ENCODE data around the gene RNF113B.

Gene RNF113B

DNA sequence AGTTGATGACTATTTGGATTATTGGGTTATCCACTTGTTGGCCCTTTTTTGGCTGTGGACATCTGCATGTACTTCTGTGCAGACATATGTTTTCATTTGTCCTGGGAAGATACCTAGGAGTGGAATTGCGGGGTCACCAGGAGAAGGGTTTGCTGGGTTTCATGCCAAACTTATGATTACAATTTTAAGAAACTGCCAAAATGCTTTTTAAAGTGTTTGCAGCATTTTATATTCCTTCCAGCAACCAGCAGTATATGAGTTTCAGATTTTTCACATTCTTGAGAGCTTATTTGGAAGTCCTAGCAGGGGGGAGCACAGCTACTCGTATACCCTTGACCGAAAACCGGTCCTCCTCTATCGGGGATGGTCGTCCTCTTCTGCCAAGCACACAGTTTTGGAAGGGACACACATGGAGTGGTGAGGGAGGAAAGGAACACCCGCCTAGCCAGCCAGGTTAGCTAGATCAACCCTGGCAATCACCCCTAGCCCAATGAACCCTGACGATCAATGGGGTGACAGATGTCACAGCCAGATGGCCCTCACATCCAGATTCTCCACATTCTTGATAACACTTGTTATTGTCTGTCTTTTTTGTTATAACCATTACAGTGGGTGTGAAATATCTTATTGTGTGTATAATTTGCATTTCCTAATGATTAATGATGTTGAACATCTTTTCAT lies 26.7 kb upstream of the RNF113B start:
- DNase-seq, result no peak

GRCh38 chr13:98201984-98202383 lies 24.9 kb upstream of the RNF113B start:
- no peak for DNase-seq

- DNase-seq, result no peak
Observed at GRCh38 chr13:98201189-98201588, 24.1 kb upstream of the RNF113B start.

DNA sequence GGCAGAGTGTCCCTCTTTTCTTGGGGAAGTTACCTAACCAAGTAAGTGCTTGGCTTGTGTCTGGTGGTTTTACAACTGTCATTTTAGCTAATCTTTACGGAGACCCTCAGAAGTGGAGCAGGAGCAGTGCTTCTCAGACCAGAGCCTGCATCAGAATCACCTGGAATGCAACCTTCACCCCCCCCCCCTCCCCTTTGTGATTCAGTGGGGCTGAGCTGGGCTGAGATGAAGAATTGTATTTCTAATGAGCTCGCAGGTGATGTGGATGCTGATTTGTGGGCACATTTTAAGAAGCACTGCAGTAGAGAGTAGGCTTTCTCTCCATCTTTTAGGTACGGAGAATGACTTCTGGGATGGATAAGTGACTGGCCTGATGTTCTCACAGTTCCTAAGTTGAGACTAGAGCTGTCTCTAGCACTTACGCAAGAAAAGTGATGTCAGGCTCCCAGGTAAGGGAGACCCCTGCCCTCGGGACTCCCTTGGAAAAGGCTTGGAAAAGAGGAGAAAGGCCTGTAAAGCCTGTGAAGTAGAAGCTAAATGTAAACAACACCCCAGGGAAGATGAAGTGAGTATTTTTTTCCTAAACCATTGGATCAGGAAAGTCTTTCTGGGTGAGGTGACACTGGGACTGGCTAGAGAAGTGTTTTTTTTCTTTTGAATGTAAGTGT lies 23.3 kb upstream of the RNF113B start:
- DNase-seq, result no peak

- DNase-seq, result no peak
Observed at GRCh38 chr13:98199480-98199879, 22.4 kb upstream of the RNF113B start.

- no peak for DNase-seq
Observed at GRCh38 chr13:98198683-98199082, 21.6 kb upstream of the RNF113B start.

DNA sequence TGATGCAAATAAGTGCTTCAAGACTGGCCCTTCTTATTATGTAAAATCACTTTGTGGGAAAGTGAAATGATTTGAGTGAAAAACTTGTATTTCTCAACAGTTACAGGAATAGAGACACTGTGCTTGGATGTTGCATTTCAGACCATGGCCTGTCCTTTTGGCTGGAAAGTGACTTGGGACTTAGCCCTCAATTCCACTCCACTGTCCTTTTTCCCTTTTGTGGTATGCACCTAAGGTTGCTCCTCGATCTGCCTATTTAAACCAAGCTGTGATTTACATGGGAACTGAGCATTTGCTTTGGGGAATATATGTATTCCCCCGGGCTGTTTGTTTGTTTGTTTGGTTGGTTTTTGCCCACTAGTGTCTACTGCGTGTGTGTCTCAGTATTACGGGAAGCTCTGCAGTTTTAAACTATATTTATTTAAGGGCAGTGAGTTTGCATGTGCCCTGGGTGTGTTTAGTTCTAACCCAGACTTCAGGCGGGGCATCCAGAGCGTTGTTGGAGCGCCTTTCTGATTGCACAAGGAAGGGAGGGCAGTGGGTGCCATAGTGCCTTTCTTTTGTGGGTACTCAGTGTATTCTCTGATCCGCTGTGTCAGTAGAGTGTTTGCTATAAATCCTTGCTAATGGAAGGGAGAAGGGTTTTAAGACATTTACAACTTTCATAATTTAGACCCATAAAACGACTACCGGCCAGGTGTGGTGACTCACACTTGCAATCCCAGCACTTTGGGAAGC lies 18.2 kb upstream of the RNF113B start:
- DNase-seq, result no peak

GRCh38 chr13:98192008-98192407 lies 14.9 kb upstream of the RNF113B start:
- DNase-seq, result no peak

DNA sequence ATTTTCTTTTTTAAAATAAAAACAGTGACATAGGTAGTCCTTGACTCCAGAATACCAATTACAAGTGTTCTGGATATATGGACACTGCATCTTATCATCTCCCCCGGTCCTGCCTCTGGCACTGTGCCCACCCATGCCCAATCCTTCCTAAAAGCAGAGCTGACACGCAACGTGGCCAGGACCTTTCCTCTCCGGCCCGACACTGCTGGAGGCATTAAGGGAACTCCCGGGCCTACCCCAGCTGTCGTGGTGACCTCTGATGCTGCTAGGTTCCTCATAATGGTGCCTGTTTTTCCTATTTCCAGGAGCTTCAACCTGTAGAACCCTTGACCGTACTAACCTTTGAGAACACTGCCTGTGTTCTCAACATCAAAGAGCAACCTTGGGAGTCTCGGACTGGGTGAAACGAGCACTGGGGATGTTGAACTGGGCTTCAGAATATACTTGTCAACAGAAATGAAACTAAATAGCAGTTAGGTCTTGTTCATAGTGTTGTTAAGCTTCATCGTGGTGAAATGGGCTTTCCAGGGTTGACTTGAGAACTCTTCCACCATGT lies 13.9 kb upstream of the RNF113B start:
- DNase-seq, result no peak

DNA sequence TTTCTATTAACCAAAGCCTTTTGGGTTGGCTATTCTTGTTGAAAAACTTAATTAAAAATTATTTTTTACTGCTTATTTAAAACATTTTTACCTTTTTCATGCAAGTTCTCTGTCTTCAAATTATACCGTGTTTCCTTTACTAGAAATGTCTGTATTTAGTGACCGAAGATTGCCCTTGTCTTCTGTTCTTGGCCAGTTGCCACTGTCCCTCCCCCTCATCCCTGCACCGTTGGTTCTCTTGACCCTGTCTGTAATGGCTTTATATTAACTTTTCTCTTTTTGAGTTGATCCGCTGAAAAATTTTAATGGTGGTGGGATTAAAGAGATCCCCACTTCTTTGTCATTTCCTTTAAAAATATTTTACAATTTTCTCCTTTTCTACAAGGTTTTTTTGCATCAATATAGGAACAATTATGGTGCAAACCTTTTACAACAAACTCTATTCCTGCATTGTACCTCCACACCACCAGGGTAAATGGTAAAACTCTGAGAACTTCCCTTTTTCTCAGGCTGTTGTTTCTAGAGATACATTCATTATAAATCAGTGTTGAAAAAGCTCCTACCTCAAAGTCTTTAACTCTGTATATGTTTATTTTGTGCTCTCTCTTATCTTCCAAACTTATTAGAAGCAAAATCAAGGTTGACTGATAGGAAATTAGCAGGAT lies 12.9 kb upstream of the RNF113B start:
- DNase-seq, result no peak

GRCh38 chr13:98188544-98189166 lies 11.6 kb upstream of the RNF113B start:
- DNase-seq, result no peak

DNA sequence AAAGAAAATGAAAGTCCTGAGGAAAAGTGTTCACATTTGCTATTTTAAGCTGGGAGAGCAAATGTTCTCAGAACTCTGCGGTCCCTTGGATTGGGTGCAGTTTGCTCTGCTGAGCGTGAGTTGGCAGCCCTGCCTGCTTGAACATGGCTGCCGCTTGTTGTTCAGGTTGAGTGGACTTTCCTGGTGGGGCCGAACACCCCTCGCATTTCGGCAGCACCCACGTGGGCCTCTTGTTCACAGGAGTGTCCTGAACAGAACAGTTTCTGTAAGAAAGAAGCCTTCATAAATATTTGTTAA lies 10.8 kb upstream of the RNF113B start:
- no peak for DNase-seq

GRCh38 chr13:98187155-98187964 lies 10.3 kb upstream of the RNF113B start:
- DNase-seq, result no peak

DNA sequence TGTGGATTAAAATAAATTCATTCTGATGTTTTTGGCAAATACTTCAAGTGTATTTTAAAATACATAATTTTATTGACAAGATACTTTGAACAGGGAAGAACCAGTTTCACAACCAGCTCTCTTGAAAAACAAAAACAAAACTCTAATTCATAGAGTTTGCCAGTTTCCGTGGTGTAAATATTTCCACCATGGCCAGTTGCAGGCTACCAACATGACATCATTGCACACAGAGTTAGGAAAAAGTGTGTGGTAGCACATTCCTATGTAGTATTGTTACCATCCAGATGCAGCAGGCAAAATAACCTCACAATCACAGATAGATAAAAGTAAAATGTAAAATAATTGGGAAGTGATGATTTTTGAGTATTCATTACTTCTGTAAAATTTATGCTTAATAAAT lies 7.7 kb upstream of the RNF113B start:
- no peak for DNase-seq

DNA sequence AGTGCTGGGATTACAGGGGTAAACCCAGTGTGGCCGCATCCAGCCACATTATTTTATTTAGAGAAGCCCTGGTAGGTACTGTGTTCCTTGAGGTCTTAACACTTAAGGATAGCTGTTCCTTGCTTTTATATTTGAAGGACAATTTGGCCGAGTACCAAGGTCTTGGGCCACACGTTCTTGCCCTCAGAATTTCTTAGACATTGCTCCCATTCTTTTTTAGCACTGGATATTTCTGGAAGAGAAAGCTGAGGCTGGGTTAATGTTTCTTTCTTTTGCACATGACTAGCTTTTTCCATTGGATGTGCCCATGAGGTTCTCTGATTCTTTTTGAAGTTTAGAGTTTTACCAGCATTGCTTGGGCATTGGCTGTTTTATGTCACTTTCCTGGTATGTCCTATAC lies 5.5 kb upstream of the RNF113B start:
- no peak for DNase-seq

GRCh38 chr13:98182153-98182552 lies 5.1 kb upstream of the RNF113B start:
- no peak for DNase-seq

DNA sequence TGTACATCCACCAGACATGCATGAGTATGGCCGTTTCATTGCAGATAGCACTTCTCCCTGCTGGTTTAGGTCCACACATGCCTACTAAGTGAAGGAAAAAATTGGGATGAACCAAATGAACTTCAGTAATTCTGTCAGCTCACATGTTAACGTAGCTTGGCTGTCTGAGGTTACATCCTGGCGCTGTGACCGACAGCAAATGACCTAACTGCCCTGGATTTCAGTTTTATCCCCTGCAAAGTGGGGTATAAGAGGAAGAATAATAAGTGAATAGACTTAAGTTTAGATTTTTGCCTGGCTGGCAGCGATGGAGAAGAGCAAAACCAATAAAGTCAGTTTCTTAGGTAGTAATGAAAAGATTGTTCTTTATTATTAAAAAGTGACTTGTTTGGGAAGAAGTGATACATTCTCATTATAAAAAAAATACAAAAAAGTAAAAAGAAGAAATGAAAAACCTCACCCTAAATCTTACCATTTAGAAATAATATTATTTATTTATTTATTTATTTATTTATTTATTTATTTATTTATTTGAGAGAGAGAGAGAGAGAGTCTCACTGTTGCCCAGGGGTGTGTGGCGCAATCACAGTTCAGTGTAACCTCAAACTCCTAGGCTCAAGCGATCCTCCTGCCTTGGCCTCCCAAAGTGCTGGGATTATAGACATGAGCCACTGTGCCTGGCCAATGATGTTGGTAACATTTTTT lies 4.2 kb upstream of the RNF113B start:
- DNase-seq, result no peak

- no peak for DNase-seq
Observed at GRCh38 chr13:98180092-98180491, 3.0 kb upstream of the RNF113B start.

DNA sequence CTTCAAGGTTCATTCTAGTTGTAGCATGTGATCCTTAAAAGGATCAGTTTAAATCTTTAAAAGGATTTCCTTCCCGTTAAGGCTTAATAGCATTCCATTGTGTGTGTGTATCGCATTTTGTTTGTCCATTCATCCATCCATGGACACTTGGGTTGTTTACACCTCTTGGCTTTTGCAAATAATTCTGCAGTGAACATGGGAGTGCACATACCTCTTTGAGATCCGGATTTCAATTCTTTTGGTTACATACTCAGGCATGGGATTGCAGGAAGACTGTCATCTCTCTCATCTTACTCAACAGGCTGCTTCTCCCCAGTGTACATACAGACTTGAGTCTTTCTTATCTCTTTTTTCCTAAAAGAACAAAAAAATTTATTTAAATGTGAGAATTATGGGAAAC lies 1.2 kb downstream of the RNF113B start:
- no peak for DNase-seq

GRCh38 chr13:98175043-98175442 lies 2.0 kb downstream of the RNF113B start:
- DNase-seq, result no peak

DNA sequence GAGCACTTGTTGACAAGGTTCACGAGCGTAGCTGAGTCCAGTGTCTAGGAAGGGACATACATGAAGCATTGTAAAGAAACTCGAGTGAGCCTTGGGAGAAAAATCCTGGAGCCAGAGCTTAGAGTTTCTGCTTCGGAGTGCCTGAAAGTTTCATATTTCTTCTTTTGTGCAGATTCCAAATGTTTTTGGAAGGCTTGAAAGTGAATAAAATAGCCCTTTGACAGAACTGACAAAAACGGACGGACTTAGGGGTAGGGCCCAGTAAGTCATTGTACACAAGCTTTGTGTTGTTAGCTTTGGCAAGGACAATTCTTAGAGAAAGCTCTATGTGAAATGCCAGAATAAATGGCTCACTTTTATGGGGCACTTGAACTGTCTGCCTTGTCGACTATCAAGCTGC lies 2.8 kb downstream of the RNF113B start:
- no peak for DNase-seq

All from activated CD4-positive, alpha-beta T cell treated with anti-CD3 and anti-CD28 coated beads for 48 hours (primary cell).